ENCODE measurements around the gene NPHP3.
A peak's percentile ranks its signal among the peaks of the same experiment; 100 is the strongest.

The NPHP3 gene

GRCh38 chr3:132703733-132704132 is 18.5 kb downstream of the NPHP3 start:
- no peak for DNase-seq (ENCODE audit: low read depth, low spot score)

GRCh38 chr3:132695422-132695821 is 26.8 kb downstream of the NPHP3 start:
- DNase-seq (ENCODE audit: low read depth, low spot score): no peak

DNA sequence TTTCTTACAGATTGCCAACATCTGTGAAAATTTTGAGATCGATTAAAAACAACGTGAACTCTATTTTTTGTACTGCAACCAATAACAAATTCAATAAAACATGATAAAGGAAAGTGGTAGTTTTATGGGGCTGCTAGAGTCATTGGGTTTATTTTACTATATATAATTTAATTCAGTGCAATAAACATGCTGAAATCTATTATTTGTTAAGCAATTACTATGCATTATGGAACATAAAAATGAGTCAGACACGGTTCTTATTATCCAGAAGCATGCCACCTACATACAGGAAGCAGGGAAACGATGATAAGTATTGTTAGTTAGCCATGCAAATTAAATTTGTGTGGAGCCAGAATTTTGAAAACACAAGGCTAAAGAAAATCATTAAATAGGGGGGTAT is 27.2 kb downstream of the NPHP3 start:
- no peak for DNase-seq (ENCODE audit: low read depth, low spot score)

- DNase-seq (ENCODE audit: low read depth, low spot score): no peak
Measured at GRCh38 chr3:132690040-132690439, 32.2 kb downstream of the NPHP3 start.

- no peak for DNase-seq (ENCODE audit: low read depth, low spot score)
Measured at GRCh38 chr3:132682201-132682600, 40.0 kb downstream of the NPHP3 start.

DNA sequence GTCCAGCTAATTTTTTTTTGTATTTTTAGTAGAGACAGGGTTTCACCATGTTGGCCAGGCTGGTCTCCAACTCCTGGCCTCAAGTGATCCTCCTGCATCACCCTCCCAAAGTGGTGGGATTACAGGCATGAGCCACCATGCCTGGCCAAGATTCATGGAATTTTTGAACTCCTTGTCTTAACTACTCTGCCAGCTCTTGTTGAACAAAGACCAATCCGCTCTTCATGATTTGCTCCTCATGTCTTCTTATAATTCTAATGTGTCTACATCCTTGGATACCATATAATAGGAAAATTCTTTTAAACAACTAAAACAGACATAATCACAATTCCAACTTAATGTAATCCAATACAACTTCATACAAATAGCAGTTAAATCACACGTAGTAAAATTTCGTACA is 40.8 kb downstream of the NPHP3 start:
- no peak for DNase-seq (ENCODE audit: low read depth, low spot score)

GRCh38 chr3:132679911-132680310 is 42.3 kb downstream of the NPHP3 start:
- no peak for DNase-seq (ENCODE audit: low read depth, low spot score)

DNA sequence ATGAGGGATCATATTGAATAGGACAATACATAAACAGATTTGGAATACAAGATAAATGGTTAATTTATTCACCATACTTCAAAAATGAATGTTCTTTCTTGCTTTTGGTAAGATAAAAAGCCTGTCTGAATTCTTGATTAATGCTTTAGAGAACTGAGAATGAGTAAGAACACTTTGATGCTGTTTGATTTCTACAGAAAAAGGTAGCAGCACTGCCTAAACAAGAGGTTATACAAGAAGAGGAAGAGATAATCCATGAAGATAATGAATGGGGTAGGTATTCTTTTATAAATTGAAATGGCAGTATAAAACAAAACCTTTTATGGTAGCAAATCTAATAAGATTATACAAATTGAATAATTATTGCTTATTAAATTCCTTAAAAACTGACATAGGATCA is 46.8 kb downstream of the NPHP3 start:
- DNase-seq (ENCODE audit: low read depth, low spot score): no peak

DNA sequence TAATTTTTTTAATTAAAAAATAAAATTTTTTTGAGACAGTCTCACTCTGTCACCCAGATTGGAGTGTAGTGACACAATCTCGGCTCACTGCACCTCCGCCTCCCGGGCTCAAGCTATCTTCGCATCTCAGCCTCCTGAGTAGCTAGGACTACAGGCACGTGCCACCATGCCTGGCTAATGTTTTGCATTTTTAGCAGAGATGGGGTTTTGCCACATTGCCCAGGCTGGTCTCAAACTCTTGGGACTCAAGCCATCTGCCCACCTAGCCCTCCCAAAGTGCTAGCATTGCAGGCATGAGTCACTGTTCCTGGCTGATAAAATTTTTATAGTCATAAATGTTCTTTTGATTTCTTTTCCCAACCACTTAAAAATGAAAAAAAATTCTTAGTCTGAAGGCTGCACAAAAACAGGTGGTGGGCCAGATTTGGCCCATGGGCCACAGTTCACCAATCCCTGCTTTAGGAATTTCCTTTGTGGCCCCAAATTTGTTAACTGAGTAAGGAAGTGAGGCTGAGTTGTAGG is 52.9 kb downstream of the NPHP3 start:
- DNase-seq (ENCODE audit: low read depth, low spot score): no peak

- DNase-seq (ENCODE audit: low read depth, low spot score): no peak
Measured at GRCh38 chr3:132665230-132665745, 56.9 kb downstream of the NPHP3 start.

DNA sequence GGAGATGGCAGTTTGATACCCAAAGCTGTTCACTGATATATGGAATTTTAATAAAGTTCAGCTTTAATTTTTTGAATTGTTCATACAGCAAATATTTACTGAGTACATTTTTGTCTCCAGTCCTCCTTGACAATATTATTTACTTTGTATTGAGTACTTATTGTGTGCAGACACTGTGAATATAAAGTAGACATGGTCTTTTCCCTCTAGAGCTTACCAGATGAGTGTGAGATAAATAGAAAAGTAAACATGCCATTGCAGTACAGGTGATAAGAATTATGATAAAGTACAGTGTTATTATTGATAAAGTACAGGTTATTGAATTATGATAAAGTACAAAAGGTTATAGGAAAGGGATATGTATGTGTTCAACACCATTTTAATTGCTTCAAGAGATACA is 60.0 kb downstream of the NPHP3 start:
- DNase-seq (ENCODE audit: low read depth, low spot score): no peak

DNA sequence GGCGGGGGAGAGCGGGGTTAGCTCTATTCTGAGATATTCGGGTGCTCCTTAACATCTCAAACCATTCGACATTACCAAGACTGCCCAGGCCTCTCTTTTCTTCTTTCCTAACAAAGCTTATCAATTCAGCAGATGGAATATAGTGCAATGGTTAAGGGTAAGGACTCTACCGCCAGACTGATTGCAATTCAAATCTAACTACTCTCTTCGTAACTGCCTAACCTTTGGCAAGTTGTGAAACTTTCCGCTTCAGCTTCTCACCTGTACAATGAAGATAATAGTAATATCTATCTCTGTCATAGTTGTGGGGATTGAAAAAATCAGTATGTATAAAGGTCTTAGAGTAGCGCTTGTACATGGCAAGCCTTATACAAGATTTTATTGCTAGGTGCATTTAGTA is 61.1 kb downstream of the NPHP3 start:
- DNase-seq (ENCODE audit: low read depth, low spot score): no peak

DNA sequence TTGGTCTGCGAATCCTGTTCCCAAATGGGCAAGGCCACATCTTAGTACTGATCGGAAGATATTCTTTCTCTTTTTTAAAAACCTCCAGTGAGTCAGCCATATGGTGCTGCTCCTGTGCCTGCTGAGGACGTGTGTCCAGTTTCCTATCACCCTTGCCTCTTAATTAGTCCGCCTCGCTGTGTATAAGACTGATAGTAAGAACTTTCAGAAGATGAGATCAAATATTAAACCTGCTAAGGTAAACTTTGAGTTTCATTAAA is 61.5 kb downstream of the NPHP3 start:
- no peak for DNase-seq (ENCODE audit: low read depth, low spot score)

- peak; percentile 75 for DNase-seq (ENCODE audit: low read depth, low spot score)
Measured at GRCh38 chr3:132660052-132660810, 62.0 kb downstream of the NPHP3 start, which contains the start of gene UBA5. UBA5 (plus strand) TSS chr3:132660329; CDS start chr3:132660538, 209 bp downstream.

DNA sequence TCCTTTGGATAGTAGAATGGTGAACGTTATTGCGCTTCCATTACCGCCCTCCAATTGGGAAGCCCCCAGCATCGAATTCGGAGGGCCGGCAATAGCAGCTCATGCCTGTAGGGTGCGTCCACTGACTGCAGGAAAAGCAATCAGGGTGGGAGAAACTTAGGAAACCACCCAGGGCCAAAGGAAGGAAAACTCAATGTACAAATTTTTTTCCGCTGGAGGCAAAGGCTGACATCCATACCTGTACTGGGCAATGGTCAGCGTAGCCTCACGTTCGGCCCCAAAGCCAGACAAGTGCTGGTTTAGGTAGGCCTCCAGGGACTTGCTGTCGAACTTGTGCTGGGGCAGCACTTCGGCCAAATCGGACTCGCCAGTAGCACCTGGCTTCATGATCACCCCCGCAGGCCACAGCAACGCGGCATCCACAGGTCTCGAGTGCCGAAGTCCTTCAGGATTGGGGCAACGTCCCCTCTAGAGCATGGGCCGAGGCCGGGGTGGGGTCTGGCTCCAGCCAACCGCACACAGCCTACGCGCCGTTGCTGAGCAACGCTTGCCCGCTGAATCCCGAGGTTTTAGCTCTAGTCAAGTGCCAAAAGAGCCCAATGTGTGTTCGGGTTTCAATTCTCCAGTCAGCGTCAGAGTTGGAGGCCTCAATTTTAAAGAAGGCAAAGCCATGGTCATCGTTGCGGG is 62.7 kb downstream of the NPHP3 start, which contains the start of gene ACAD11:
ACAD11 (minus strand) TSS at position 445 of the 687 bp plus-strand sequence; CDS start at position 387, 58 bp downstream.
- DNase-seq (ENCODE audit: low read depth, low spot score): peak; percentile 77

GRCh38 chr3:132659000-132659364 is 63.2 kb downstream of the NPHP3 start:
- DNase-seq (ENCODE audit: low read depth, low spot score): no peak

- no peak for DNase-seq (ENCODE audit: low read depth, low spot score)
Measured at GRCh38 chr3:132657869-132658747, 64.1 kb downstream of the NPHP3 start.

DNA sequence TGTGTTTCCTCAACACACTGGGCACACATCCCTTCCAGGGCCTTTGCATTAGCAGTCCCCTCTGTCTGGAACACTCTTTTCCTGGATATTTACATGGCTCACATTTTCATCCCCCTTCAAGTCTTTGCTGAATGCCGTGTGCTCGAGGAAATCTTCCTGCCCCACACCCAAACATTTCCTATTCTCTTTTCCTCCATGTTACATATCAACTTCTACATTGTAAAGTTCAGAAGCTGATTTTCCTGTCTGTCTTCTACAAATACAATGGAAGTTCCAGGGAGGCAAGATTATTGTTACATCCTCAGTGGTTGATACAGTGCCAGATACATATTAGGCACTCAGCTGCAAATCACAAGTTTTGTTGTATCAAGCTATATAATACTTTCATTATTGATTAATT is 66.7 kb downstream of the NPHP3 start:
- no peak for DNase-seq (ENCODE audit: low read depth, low spot score)

DNA sequence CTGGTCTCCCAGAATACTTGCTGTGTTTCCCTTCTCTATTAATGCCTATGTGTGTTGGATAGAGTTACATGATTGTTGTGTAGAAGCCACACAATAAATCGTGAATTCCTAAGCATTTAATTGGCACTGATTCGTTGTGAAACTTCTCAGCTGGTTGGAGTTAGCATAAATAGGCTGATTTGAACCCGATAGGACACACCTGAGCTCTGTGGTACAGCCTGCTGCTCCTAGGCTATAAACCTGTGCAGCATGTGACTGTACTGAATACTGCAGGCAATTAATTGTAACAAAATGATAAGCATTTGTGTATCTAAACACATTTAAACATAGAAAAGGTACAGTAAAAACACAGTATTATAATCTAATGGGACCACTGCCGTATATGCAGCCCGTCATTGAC is 67.5 kb downstream of the NPHP3 start:
- DNase-seq (ENCODE audit: low read depth, low spot score): no peak

- no peak for DNase-seq (ENCODE audit: low read depth, low spot score)
Measured at GRCh38 chr3:132654190-132654589, 68.0 kb downstream of the NPHP3 start.

- no peak for DNase-seq (ENCODE audit: low read depth, low spot score)
Measured at GRCh38 chr3:132652640-132653270, 69.5 kb downstream of the NPHP3 start.
